Spleen (tissue), 7 donors: Measurements from ENCODE around the gene NR1D2.

ENCODE experiments used
- CTCF ChIP-seq, 11 experiments: fragments of 200-600 bp in 7 of 11; fragments of 450-650 bp in 4 of 11; sonication (generic) in 4 of 11; IDR thresholded peaks in 8 of 11; conservative IDR thresholded peaks in 3 of 11; 1 replicate in 7 of 11; 2 replicates in 4 of 11; pipeline versions ENCODE4 v1.4.0 to v1.8.0; 2016 to 2021; ENCODE audit warnings: antibody characterized with exemption in 11 of 11, inconsistent platforms in 4 of 11, mild to moderate bottlenecking in 1 of 11
- POLR2A ChIP-seq, 3 donors: fragments of 450-650 bp; IDR thresholded peaks; one replicate each; pipeline ENCODE4 v1.5.1; 2017; ENCODE audit warnings: antibody characterized with exemption in 3 of 3, mild to moderate bottlenecking in 1 of 3
- POLR2AphosphoS5 ChIP-seq, 3 donors: sonication (generic); formaldehyde crosslinking; IDR thresholded peaks; one replicate each; pipeline ENCODE4 v1.5.1; 2017; ENCODE audit warnings: antibody characterized with exemption in 3 of 3
- donor health status: DM: no; HTN: no; CAD: no; lungs with moderate emphysema.
- donor health status: DM: no; HTN: no; CAD: no.
- donor health status: DM: no; HTN: no; CAD: no.

- no peak for TF ChIP-seq POLR2AphosphoS5 (IDR thresholded peaks at IDR 0.05)
- TF ChIP-seq CTCF (IDR thresholded peaks at IDR 0.05 in 8 of 11, conservative IDR thresholded peaks at IDR 0.05 in 3 of 11) = no peak
- TF ChIP-seq POLR2A (IDR thresholded peaks at IDR 0.05) = no peak
Measured at GRCh38 chr3:23993556-23994243, 48.6 kb downstream of the NR1D2 start.
